Chondrocyte (in vitro differentiated cells): ENCODE measurements around the gene CDC42EP4. TPM values are rescaled to one million over a fixed set of nuclear protein-coding genes. Genes with fewer than 3 reads are reported as not detected.

Experiments
- DNase-seq: peaks from one replicate; pipeline ENCODE4 v3.0.0; 2021; ENCODE audit warnings: mixed read lengths, low spot score
- H3K27ac Mint-ChIP-seq: one replicate; pipeline ENCODE4 v1.8.0; 2021; ENCODE audit warnings: mild to moderate bottlenecking, moderate library complexity, mixed read lengths; ENCODE audit not compliant: unreplicated experiment
- H3K27me3 Mint-ChIP-seq: 2 replicates; pipeline ENCODE4 v1.8.0; 2021; ENCODE audit warnings: low read depth, mixed read lengths
- H3K36me3 Mint-ChIP-seq: 2 replicates; pipeline ENCODE4 v1.8.0; 2021; ENCODE audit warnings: low read depth, mixed read lengths
- H3K4me1 Mint-ChIP-seq: 2 replicates; pipeline ENCODE4 v1.8.0; 2021; ENCODE audit warnings: low read depth, mild to moderate bottlenecking, mixed read lengths
- H3K4me3 Mint-ChIP-seq: one replicate; pipeline ENCODE4 v1.8.0; 2021; ENCODE audit warnings: mild to moderate bottlenecking, moderate library complexity, mixed read lengths; ENCODE audit not compliant: unreplicated experiment
- H3K9me3 Mint-ChIP-seq: 2 replicates; pipeline ENCODE4 v1.8.0; 2021; ENCODE audit warnings: low read depth, mixed read lengths
- total RNA-seq: library from RNA; stranded (reverse); gene quantifications from 3 replicates; pipeline ENCODE4 v1.2.1, GENCODE V29; 2021
- TF ChIP-seq, protein P1 (sequence below): fragments of 200-600 bp; sonication (generic); IDR thresholded peaks from 2 replicates; pipeline ENCODE4 v1.5.0; 2021; ENCODE audit warnings: antibody characterized with exemption, mild to moderate bottlenecking, moderate library complexity

The CDC42EP4 gene
- total RNA-seq, 1 donor from 2014 or later = 10.5 TPM

- H3K27me3 Mint-ChIP-seq = no peaks in the 10 kb centered on the region
- no peak overlapping the region for H3K27ac Mint-ChIP-seq
- TF ChIP-seq, protein P1, sequence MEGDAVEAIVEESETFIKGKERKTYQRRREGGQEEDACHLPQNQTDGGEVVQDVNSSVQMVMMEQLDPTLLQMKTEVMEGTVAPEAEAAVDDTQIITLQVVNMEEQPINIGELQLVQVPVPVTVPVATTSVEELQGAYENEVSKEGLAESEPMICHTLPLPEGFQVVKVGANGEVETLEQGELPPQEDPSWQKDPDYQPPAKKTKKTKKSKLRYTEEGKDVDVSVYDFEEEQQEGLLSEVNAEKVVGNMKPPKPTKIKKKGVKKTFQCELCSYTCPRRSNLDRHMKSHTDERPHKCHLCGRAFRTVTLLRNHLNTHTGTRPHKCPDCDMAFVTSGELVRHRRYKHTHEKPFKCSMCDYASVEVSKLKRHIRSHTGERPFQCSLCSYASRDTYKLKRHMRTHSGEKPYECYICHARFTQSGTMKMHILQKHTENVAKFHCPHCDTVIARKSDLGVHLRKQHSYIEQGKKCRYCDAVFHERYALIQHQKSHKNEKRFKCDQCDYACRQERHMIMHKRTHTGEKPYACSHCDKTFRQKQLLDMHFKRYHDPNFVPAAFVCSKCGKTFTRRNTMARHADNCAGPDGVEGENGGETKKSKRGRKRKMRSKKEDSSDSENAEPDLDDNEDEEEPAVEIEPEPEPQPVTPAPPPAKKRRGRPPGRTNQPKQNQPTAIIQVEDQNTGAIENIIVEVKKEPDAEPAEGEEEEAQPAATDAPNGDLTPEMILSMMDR = no peak
- no peaks in the 10 kb centered on the region for H3K36me3 Mint-ChIP-seq
- no peaks in the 10 kb centered on the region for H3K9me3 Mint-ChIP-seq
- no peak for DNase-seq
- H3K4me1 Mint-ChIP-seq = peaks cover 45% of the 10 kb centered on the region
- H3K4me3 Mint-ChIP-seq = no peak overlapping the region
Observed at GRCh38 chr17:73301369-73301768, 10.4 kb downstream of the CDC42EP4 start.

DNA sequence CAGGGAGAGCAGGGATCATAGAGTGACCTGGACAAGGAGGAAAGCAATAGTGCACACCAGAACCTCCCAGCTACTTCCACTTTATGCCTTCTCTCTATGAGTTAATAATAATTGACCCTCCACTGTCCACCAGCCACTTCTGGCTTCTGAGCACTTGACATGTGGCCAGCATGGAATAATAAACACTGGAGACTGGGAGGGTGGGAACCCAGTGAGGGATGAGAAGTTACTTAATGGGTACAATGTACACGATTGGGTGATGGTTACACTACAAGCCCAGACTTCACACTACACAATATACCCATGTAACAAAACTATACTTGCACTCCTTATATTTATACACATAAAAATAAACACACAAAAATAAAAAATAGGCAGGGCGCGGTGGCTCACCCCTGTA lies 11.4 kb downstream of the CDC42EP4 start:
- TF ChIP-seq, protein P1 = no peak
- H3K27ac Mint-ChIP-seq = no peak overlapping the region
- no peak for DNase-seq
- no peaks in the 10 kb centered on the region for H3K9me3 Mint-ChIP-seq
- H3K4me1 Mint-ChIP-seq = peaks cover 36% of the 10 kb centered on the region
- H3K4me3 Mint-ChIP-seq = no peak overlapping the region
- no peaks in the 10 kb centered on the region for H3K27me3 Mint-ChIP-seq
- H3K36me3 Mint-ChIP-seq = no peaks in the 10 kb centered on the region

- Mint-ChIP-seq H3K27me3 (no peaks in the 10 kb centered on the region), H3K36me3 (no peaks in the 10 kb centered on the region), H3K9me3 (no peaks in the 10 kb centered on the region), H3K4me3 (no peak overlapping the region), H3K4me1 (peaks cover 28% of the 10 kb centered on the region), H3K27ac (no peak overlapping the region)
- TF ChIP-seq, protein P1 = no peak
- no peak for DNase-seq
Observed at GRCh38 chr17:73297934-73298861, 13.6 kb downstream of the CDC42EP4 start.

GRCh38 chr17:73293480-73293911 lies 18.3 kb downstream of the CDC42EP4 start:
- TF ChIP-seq, protein P1 = no peak
- peak overlapping the region; percentile 55 for H3K27ac Mint-ChIP-seq
- DNase-seq = no peak
- H3K4me3 Mint-ChIP-seq = no peak overlapping the region
- H3K27me3 Mint-ChIP-seq = no peaks in the 10 kb centered on the region
- peaks cover 47% of the 10 kb centered on the region for H3K4me1 Mint-ChIP-seq
- H3K9me3 Mint-ChIP-seq = no peaks in the 10 kb centered on the region
- H3K36me3 Mint-ChIP-seq = peaks cover 2% of the 10 kb centered on the region

- H3K4me3 Mint-ChIP-seq = no peak overlapping the region
- no peak for DNase-seq
- no peaks in the 10 kb centered on the region for H3K27me3 Mint-ChIP-seq
- peaks cover 43% of the 10 kb centered on the region for H3K4me1 Mint-ChIP-seq
- no peaks in the 10 kb centered on the region for H3K9me3 Mint-ChIP-seq
- TF ChIP-seq, protein P1 = no peak
- peak overlapping the region; percentile 41 for H3K27ac Mint-ChIP-seq
- H3K36me3 Mint-ChIP-seq = peaks cover 2% of the 10 kb centered on the region
Observed at GRCh38 chr17:73293031-73293430, 18.8 kb downstream of the CDC42EP4 start.
